ENCODE data around the gene SFTA2.

Gene SFTA2

GRCh38 chr6:30939473-30939872, 7.5 kb upstream of the SFTA2 start:
- TF ChIP-seq TCF12 (IDR thresholded peaks at IDR 0.05; ENCODE audit: low read depth) = 0 out of 2 replicates have a peak, but pooled peaks have one; percentile 40
- no peak for TF ChIP-seq ZBTB7A (IDR thresholded peaks at IDR 0.05; ENCODE audit: low read depth)
- TF ChIP-seq EGR1 (IDR thresholded peaks at IDR 0.05) = no peak
- no peak for TF ChIP-seq YY1 (IDR thresholded peaks at IDR 0.05; ENCODE audit: low read depth)
- TF ChIP-seq TAF1 (IDR thresholded peaks at IDR 0.05; ENCODE audit: low read depth) = no peak
- TF ChIP-seq RAD21 (IDR thresholded peaks at IDR 0.05; ENCODE audit: low read depth) = no peak
- TF ChIP-seq FOXM1 (IDR thresholded peaks at IDR 0.05; ENCODE audit: borderline replicate concordance, low read depth) = no peak
- peak; percentile 94 for TF ChIP-seq NFIC (IDR thresholded peaks at IDR 0.05)
- peak; percentile 37; the same call in 1 of the 2 replicates for TF ChIP-seq EP300 (IDR thresholded peaks at IDR 0.05; ENCODE audit: borderline replicate concordance)
- TF ChIP-seq TEAD4 (IDR thresholded peaks at IDR 0.05) = 0 out of 2 replicates have a peak, but pooled peaks have one; percentile 12
- TF ChIP-seq CREB1 (IDR thresholded peaks at IDR 0.05; ENCODE audit: low read depth) = no peak
- TF ChIP-seq, protein P1, sequence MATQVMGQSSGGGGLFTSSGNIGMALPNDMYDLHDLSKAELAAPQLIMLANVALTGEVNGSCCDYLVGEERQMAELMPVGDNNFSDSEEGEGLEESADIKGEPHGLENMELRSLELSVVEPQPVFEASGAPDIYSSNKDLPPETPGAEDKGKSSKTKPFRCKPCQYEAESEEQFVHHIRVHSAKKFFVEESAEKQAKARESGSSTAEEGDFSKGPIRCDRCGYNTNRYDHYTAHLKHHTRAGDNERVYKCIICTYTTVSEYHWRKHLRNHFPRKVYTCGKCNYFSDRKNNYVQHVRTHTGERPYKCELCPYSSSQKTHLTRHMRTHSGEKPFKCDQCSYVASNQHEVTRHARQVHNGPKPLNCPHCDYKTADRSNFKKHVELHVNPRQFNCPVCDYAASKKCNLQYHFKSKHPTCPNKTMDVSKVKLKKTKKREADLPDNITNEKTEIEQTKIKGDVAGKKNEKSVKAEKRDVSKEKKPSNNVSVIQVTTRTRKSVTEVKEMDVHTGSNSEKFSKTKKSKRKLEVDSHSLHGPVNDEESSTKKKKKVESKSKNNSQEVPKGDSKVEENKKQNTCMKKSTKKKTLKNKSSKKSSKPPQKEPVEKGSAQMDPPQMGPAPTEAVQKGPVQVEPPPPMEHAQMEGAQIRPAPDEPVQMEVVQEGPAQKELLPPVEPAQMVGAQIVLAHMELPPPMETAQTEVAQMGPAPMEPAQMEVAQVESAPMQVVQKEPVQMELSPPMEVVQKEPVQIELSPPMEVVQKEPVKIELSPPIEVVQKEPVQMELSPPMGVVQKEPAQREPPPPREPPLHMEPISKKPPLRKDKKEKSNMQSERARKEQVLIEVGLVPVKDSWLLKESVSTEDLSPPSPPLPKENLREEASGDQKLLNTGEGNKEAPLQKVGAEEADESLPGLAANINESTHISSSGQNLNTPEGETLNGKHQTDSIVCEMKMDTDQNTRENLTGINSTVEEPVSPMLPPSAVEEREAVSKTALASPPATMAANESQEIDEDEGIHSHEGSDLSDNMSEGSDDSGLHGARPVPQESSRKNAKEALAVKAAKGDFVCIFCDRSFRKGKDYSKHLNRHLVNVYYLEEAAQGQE (IDR thresholded peaks at IDR 0.05; ENCODE audit: low read depth) = no peak
- peak; percentile 35; the same call in 1 of the 2 replicates for TF ChIP-seq MAX (IDR thresholded peaks at IDR 0.05)

DNA sequence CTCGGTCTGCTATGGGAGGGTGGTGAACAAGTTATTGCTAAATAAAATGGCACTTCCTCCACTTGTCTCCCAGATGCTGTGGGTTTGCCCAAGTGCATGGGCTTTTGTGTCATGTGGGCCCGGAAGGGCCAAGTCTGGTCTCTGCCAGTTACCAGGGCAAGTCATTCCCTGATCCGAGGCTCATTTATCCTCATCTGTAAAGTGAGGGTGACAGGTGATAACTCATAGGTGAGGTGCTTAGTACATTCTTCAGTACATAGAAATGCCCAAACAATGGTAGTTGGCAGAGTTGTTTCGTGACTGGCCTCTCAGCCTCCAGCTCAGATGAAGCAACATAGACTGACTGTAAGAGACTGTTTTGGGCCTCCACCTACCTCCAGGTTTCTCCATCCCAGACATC, 6.8 kb upstream of the SFTA2 start:
- TF ChIP-seq YY1 (IDR thresholded peaks at IDR 0.05; ENCODE audit: low read depth) (no peak), CREB1 (IDR thresholded peaks at IDR 0.05; ENCODE audit: low read depth) (no peak), FOXM1 (IDR thresholded peaks at IDR 0.05; ENCODE audit: borderline replicate concordance, low read depth) (no peak), TEAD4 (IDR thresholded peaks at IDR 0.05) (peak; percentile 31; the same call in 1 of the 2 replicates), TCF12 (IDR thresholded peaks at IDR 0.05; ENCODE audit: low read depth) (no peak), EP300 (IDR thresholded peaks at IDR 0.05; ENCODE audit: borderline replicate concordance) (no peak), NFIC (IDR thresholded peaks at IDR 0.05) (0 out of 2 replicates have a peak, but pooled peaks have one; percentile 43), CEBPB (IDR thresholded peaks at IDR 0.05) (0 out of 2 replicates have a peak, but pooled peaks have one; percentile 23), USF1 (IDR thresholded peaks at IDR 0.05) (no peak; the same call in 1 of the 2 replicates), TAF1 (IDR thresholded peaks at IDR 0.05; ENCODE audit: low read depth) (no peak)

DNA sequence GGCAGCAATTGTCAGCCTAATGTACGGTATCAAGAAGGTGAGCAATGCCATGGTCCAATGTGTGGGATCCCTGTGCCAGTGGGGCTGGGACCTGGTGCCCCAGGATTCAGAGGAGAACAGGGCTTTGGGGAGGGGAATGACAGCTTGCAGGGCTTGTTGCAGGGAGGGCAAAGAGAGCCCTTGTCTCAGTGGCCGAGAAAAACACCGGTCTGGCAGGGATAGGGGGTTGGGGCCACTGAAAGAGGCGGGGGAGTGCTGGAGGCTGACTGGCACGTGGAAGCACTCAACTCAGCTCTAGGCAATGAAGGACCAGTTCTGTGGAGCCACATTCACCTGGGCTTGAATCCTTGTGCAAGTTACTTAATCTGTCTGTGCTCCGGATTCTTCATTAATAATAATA, 5.3 kb upstream of the SFTA2 start:
- TF ChIP-seq TEAD4 (IDR thresholded peaks at IDR 0.05) = no peak

GRCh38 chr6:30935018-30935417, 3.0 kb upstream of the SFTA2 start:
- TF ChIP-seq CEBPB (IDR thresholded peaks at IDR 0.05) (no peak), CREB1 (IDR thresholded peaks at IDR 0.05; ENCODE audit: low read depth) (no peak), TCF12 (IDR thresholded peaks at IDR 0.05; ENCODE audit: low read depth) (no peak), TEAD4 (IDR thresholded peaks at IDR 0.05) (no peak), RAD21 (IDR thresholded peaks at IDR 0.05; ENCODE audit: low read depth) (no peak), MAX (IDR thresholded peaks at IDR 0.05) (no peak), YY1 (IDR thresholded peaks at IDR 0.05; ENCODE audit: low read depth) (no peak), FOXM1 (IDR thresholded peaks at IDR 0.05; ENCODE audit: borderline replicate concordance, low read depth) (no peak), EGR1 (IDR thresholded peaks at IDR 0.05) (no peak), USF1 (IDR thresholded peaks at IDR 0.05) (no peak), TAF1 (IDR thresholded peaks at IDR 0.05; ENCODE audit: low read depth) (no peak), ZBTB7A (IDR thresholded peaks at IDR 0.05; ENCODE audit: low read depth) (no peak), EP300 (IDR thresholded peaks at IDR 0.05; ENCODE audit: borderline replicate concordance) (no peak)
- TF ChIP-seq, protein P1 (IDR thresholded peaks at IDR 0.05; ENCODE audit: low read depth) = no peak

- TF ChIP-seq NFIC (IDR thresholded peaks at IDR 0.05) (no peak), TCF12 (IDR thresholded peaks at IDR 0.05; ENCODE audit: low read depth) (no peak), EGR1 (IDR thresholded peaks at IDR 0.05) (no peak), EP300 (IDR thresholded peaks at IDR 0.05; ENCODE audit: borderline replicate concordance) (no peak), TEAD4 (IDR thresholded peaks at IDR 0.05) (no peak), ZBTB7A (IDR thresholded peaks at IDR 0.05; ENCODE audit: low read depth) (no peak), MAX (IDR thresholded peaks at IDR 0.05) (no peak), RAD21 (IDR thresholded peaks at IDR 0.05; ENCODE audit: low read depth) (no peak), YY1 (IDR thresholded peaks at IDR 0.05; ENCODE audit: low read depth) (no peak), CEBPB (IDR thresholded peaks at IDR 0.05) (no peak), FOXM1 (IDR thresholded peaks at IDR 0.05; ENCODE audit: borderline replicate concordance, low read depth) (no peak), USF1 (IDR thresholded peaks at IDR 0.05) (no peak), TAF1 (IDR thresholded peaks at IDR 0.05; ENCODE audit: low read depth) (no peak), CREB1 (IDR thresholded peaks at IDR 0.05; ENCODE audit: low read depth) (no peak)
- TF ChIP-seq, protein P1 (IDR thresholded peaks at IDR 0.05; ENCODE audit: low read depth) = no peak
Measured at GRCh38 chr6:30932665-30933365, 845 bp upstream of the SFTA2 start.

Measured in Ishikawa (cell line).